ENCODE data around the gene DYNLT3.

DYNLT3 gene

DNA sequence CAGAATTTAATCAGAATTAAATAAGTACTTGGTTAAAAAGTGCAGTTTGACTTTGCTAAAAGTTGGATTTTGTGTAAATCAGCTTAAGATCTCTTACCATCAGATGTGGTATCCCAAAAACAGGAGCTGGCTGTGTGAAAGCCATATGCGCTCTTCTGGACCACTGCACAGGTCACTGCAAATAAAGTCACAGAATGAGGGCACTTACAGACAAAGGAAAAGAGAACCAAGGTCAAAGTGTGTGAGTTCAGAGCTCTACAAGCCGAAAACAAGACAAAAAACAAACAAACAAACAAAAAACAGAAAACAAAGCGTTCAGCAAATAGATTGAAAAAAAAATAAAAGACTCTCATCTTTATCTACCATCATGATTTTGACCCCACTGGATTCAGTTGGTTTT lies 6.4 kb downstream of the DYNLT3 start:
- DNase-seq = peak; percentile 56

DNA sequence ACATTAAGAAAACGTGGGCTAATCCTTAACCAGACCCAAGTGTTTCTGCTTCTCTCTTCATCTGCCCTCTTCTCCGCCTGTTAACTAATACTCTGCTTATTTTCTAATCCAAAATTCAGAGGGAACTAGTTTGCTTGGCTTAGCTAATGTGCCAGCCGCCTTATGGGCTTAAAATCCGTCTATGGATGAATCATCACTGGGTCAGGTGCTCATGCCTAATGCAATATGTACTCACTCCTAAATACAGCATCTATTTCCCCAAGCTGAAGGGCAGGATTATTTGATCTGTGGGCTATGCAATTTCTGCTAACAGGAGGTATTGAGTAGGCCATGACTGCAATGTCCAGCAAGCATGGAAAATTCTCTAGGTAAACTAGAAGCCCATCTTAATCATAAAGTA lies 12.4 kb downstream of the DYNLT3 start:
- DNase-seq = no peak

DNA sequence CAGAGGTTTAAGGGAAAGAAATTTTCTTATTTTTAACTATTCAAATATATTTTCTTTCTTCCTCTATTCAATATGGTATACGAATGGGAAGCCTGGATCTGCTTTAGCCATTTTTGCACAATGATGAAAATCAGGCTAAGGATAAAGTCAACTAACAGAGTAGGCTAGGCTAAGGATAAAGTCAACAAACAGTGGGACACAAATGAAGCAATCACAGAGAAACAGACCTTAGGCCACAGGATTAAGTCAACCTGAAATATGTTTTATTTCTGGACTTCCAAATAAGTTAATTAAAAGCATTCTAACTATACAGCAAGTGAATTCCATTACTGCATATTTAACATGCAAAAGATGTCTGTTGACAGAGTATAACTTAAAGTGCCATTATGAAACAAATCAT lies 17.0 kb downstream of the DYNLT3 start:
- no peak for DNase-seq

DNA sequence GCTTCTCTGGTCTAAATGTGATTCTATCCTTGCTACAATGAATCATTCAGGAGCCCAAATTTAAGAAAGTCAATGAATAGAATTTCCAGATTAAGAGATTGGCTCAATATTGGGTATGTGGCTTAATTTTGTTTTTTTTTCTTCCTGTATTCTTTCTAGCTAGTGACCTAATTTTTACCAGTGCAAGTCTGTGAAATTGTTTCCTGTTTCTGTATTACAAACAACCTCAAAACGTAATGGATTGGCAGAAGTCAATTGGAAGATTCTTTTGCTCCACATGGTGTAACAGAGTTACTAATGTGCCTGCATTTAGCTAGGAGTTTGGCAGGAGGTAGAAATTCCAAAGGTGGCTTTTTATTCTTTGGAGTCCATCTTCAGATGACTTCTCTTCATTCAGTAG lies 17.6 kb downstream of the DYNLT3 start:
- DNase-seq = no peak

DNA sequence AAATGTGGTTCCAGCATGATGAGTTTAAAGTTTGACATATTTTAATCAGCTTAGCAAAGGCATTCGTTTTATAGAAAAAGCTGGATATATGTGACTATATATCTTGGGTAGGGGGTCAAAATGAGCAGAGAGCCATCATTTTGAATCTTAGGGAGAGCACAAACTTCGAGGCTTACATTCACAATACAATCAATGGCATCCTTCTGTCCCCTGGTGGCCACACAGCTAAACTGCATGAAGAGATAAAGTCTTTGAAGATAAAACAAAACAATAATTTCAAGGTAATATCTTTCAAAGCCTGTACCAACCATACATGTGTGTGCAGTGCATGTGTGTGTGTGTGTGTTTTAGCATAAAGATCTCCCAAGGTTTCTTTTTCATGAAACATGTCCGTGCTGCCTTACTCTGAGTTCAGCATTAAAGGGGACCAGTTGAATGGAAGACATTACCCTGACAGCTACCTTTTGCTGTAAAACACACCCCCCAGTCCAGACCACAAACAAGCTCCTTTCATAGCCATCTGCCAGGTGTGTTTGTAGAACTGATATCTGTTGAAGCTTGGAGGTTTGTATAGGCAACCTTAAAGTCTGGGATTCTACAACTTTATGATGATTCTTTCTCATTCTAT lies 22.0 kb downstream of the DYNLT3 start:
- peak; percentile 19 for DNase-seq

DNA sequence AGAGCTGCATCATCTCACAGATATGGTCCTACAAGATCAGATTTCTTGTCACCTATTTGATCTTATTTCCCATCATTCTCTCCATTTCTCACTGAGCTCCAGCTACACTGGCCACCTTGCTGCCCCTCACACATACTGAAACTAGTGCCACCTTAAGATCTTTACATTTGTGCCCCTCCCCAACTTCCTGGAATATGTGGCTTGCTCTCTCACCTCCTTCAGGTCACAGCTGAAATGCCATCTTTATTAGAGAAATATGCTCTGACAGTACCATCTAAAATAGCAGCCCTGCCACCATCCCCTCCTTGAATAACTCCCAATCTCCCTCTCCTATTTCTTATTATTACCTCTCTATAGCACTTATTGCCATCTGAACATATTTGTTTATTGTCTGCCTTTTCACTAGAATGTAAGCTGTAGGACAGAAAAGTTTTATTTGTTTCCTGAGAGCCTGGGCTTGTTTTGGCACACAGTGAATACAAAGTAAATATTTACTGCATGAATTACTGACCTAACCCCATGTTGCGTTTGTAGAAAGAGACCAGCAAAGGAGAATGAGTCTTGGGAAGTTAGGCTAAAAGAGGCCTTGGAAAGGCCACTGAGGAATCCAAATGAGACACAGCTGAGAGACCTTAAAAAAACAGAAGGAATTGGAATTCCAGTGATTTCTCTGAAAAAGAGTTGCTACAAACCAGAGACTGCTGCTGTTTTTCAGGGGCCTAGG lies 22.7 kb downstream of the DYNLT3 start:
- no peak for DNase-seq

DNA sequence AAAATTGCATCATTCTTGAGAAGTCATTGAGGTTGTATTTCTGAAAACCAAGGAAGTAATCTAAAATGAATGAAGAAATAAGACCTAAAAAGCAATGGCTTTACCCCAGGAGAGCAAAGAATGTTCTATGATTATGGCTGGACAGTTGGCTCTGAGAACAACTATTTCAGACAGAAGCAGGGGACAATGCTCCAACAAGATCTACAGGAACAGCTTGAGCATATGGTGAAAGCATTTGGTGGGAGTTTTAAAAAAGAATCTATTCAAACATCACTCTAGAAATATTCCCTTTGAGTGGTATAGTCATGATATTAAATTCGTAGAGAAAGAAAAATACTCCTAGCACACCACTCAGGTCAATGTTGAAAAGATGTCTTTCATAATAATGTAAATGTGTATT lies 26.7 kb downstream of the DYNLT3 start:
- no peak for DNase-seq

DNA sequence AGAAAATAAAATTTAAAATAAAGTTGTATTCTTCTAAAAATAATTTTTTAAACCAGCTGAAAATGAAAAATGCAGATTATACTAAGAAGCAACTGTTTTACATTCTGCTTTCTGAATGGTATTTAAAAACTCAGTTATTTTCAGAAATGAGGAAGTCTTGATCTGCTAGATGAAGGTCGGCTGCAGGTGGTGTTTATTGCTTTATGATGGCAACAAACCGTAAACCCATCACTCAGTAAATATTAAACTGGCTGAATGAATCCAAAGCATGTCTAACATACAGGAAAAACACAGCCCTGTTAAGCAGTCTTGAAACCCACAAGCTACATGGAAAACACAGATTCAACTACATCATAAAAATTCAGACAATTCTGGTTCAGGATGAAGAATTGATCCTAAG lies 29.3 kb downstream of the DYNLT3 start:
- no peak for DNase-seq

DNA sequence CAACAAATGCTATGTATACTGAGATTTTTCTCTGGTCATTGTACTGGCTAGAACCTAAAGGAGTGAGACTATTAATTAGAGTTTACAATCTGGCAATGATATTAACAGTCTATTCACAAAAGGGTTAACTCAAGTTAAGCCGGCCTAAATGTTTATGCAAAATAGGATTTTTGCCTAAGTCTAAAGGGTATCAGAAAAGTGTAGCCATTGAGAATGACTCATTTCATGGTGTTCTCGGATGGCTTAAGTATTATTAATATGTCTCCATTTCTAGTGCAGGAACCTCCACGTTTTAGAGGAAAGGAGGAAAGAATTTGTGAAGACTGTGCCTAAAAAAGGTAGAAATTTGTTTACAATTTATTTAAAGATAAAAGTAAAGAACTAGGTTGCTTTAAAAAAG lies 29.8 kb downstream of the DYNLT3 start:
- no peak for DNase-seq

DNA sequence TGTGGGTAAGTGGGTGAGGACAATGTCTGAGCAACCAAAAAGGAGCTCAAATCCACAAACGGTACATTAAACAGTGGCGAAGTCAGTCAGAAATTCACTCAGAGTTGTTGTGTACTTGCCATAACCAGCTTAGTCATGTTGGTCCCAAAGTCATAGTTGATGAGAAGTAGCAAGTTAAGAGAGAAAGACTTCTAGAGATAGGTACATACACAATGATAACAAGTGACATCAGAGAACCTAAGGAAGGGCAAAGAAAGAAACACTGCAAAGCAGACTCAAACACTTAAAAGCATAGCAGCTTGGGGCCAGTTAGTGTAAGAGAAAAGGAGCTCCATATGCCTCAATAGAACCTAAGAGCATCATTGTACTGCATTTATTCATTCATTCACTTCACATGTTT lies 30.2 kb downstream of the DYNLT3 start:
- DNase-seq = no peak

DNA sequence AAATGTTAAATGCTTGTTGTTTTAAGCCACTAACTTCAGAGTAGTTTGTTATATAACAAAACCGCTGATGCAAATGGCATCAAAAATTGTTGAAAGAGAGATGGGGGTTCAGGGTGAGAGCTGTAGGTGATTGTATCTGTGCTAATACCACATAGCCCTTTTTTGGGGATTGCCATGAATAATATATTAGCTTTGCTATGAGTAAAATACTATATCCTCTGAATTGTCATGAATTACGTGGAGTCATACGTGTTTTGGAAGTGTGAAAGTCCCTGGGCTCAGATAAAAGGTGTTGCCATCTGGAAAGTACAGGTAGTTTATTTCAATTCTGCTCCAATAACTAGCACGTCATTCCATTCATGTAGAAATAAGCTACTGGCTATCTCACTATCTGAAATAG lies 30.6 kb downstream of the DYNLT3 start:
- DNase-seq = no peak

DNA sequence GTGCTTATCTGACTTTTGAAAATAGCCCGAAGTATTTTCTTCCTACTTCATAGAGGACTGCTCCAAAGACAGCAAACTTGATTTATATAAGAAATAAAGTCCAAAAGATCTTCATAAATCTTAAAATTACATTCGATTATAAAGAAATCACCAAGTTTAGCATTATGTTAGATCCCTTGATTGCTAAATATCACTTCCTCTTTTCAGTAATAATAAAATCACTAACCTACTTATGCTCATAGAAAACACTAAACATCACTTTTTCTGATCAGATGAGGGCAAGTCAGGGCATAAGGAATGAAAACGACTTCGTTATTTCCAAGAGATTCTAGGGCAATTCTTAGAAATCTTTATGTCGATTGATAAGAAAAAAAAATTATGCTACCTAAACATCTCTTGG lies 32.0 kb downstream of the DYNLT3 start:
- DNase-seq = no peak

DNA sequence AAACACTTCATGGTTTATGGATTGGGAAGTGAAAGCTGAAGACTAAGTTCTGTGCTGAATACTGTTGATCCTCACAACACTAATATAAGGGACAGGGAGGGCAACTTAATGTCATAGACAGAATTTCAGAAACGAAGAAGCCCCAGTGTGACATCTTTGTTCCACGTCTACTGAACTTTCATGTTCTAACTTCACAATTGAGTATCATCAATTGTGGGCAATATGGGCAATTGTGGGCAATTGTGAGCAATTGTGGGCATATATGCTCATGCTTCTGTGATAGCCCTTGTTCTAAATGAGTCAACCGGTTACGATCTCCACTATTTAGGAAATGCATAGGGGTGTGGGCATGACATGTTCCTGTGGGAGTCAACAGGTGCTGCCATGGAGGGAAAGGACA lies 33.8 kb downstream of the DYNLT3 start:
- DNase-seq = no peak

DNA sequence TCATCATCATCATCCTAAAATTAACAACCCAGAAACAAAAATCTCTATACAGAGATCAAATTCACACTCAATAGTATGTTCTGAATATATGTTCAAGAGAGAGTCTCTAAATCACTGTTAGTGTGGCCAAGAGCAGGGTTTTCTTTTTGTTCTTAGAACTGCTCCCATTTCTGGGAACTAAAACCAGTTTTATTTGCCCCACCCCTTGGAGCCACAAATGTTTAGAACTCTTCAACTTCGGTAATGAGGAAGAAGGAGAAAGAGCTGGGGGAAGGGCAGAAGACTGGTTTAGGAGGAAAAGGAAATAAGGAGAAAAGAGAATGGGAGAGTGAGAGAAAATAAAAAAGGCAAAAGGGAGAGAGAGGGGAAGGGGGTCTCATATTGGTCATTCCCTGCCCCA lies 35.3 kb downstream of the DYNLT3 start:
- DNase-seq = no peak

DNA sequence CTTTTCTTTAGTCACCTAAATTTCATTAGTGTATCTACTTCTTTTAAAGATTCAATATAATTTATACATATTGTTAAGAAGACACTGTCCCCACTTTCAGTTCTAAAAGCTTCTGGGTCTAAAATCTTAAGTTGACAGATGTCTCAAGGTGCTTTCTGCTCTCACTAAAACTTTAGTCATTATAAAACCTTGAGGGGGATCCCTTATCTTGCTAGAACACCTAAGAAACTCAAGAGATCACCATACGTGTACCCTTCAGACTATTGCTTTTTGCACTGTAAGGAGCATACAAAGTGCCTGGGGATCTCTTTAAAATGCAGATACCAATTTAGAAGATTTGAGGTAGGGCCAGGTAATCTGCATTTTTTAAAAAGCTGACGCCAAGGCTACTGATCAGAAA lies 37.4 kb downstream of the DYNLT3 start:
- DNase-seq = no peak

DNA sequence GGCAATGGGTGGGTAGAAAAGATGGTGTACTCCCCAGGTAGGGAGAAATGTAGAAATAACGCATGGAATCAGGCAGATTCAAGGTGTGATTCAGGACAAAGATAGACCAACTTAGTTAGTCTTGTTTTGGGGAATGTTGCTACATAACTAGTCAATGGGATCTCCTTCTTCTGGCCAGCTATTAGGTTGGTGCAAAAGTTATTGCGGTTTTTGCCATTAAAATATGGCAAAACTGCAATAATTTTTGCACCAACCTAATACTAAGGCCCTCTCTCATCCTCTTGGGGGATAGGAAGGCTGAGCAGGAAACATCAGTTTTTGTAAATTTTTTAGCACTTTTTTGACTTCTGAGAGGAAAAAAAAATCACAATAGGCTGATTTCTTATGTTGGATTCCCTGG lies 44.3 kb downstream of the DYNLT3 start:
- DNase-seq = no peak

DNA sequence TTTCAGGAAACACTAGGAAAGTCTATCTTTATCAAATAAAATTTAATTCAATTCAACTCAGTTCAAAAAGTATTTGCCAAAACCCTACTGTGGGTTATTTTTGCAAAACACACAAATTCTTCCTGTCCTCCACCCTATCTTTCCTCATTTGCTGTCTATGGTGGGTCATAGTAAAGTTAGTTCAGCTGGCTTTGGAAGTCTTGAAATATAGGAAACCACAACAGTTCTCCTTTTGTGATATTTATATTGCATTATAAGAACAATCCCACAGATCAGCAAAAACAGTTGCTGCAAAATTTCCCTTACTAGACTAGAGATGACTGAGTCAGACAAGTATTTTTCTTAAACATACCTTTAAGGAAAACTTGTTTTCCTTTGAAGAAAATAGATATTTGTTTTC lies 45.3 kb downstream of the DYNLT3 start:
- DNase-seq = no peak

DNA sequence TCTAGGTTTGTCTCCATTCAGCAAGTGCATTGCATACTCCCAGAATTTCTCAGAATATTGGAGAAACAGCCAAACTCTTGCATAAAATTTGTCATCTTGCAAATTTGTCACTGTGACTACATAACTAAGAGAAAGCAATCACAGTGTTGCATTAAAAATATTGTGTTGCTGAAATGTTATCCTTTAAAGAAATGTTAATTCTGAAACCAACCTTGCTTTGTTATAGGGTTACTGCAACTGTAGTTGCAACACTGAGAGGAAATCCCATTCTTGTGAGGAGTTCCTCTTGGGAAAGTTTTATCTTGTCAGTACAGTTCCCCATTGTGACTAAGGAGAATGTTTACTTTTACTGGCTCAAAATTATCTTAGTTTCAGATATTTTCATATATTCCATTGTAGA lies 46.7 kb downstream of the DYNLT3 start:
- no peak for DNase-seq

DNA sequence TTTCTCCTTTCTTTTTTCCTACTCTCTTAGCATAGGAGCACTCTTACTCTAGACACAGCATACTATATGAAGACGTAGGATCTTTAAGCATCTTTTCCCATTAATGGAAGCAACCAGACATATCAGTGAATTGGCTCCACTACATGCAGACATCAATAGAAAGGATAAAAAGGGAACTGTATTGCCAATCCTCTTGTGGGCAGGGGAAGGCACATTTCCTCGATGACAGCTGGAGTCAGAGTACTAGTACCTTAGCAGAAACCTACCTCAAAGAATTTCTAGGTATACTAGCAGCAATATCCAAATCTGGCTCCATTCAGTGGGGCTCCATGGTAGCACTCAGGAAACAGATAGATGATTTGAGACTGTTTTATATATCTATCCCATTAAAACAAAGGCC lies 47.4 kb downstream of the DYNLT3 start:
- no peak for DNase-seq

DNA sequence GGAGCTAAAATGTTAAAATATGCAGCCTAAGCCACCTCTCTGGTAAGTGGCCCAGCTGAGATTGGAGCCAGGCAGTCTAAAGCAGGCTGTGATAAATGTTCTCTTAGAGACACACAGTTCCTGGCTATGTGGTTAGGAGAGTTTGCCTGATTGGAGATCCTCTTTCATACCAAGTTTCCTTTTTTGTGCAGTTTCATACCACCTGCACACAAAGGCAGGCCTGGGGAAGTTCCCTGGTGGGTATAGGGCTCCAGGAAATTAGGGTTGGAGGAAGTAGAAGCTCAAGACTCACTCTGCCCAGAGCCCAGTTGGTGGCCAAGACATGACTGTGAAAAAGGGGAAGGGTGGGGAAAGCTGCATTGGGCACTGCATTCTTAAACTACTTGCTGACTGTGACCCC lies 50.6 kb downstream of the DYNLT3 start:
- DNase-seq = no peak

DNA sequence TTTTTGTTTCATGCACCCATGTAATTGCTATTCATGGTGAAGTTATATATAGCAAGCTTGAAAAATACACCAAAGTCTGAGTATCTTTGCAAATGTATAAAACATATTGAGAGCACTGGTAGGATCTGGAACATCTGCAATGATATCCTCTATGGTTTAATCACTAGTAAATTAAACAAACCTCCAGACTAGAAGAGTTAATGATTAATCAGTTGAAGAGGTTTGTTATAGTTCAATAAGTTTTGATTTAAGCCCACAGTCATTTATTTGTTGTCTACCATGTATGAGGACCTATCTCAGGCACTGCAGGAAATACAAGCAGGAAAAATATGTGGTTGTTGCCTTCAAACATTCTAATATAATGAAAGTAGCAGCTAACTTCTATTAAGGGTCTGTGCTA lies 51.1 kb downstream of the DYNLT3 start:
- no peak for DNase-seq
